ENCODE results near the gene DIDO1.
"Not testable (repeated sequence)": the region's sequence is repeated elsewhere in the genome, so short reads cannot be mapped to it uniquely, and the experiment has no call there.

The DIDO1 gene

GRCh38 chr20:62962891-62963613 lies 36.7 kb upstream of the DIDO1 start:
- DNase-seq (ENCODE audit: low read depth) = no peak

DNA sequence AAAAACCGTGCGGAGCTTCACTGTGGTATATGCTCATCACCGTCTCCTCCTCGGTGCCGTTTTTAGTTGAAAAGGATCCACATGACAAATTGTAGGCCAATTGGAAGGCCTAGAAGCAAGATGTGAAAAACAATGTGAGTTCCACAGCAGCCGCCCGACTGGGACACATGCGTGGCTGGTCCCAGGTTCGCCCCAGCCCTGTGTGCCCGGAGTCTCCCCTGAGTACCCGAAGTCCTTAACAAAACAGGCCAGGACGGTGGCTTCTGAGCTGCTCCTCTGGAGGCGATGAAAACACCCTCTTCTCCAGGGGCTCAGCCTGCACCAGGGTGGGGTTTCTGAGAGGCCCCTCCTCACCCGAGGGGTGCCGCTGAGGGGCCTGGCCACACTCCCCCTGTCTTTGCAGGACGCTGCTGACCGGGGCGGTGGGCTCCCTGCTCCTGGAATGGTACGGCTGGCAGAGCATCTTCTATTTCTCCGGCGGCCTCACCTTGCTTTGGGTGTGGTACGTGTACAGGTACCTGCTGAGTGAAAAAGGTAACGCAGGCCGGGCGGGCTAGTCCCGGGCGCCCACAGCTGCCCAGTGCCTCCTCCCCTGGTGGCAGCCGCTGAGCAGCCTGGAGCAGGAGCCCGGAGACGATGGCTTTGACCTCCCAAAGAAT lies 36.0 kb upstream of the DIDO1 start:
- no peak for DNase-seq (ENCODE audit: low read depth)

GRCh38 chr20:62961799-62962198 lies 35.5 kb upstream of the DIDO1 start:
- no peak for DNase-seq (ENCODE audit: low read depth)

DNA sequence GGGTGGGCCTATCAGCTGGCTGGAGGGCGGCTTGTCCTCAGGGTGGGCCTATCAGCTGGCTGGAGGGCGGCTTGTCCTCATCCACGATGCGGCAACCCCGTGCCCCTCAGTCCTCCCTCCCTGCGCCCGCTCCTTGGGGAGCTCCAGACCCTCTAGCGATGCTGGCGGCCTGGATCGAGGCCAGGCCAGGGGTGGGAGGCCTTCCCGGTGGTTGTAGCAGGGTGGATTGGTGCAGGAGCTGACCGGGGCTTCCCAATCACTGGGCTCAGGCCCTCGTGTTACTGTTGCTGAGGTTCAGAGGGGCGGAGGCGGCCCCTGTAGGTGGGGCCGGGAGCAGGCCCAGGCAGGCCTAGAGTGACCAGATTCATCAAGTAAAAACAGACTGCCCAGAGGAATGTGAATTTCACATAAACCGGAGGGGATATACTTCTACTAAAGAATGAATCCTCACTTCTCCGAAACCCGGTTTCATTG lies 35.0 kb upstream of the DIDO1 start:
- no peak for DNase-seq (ENCODE audit: low read depth)

DNA sequence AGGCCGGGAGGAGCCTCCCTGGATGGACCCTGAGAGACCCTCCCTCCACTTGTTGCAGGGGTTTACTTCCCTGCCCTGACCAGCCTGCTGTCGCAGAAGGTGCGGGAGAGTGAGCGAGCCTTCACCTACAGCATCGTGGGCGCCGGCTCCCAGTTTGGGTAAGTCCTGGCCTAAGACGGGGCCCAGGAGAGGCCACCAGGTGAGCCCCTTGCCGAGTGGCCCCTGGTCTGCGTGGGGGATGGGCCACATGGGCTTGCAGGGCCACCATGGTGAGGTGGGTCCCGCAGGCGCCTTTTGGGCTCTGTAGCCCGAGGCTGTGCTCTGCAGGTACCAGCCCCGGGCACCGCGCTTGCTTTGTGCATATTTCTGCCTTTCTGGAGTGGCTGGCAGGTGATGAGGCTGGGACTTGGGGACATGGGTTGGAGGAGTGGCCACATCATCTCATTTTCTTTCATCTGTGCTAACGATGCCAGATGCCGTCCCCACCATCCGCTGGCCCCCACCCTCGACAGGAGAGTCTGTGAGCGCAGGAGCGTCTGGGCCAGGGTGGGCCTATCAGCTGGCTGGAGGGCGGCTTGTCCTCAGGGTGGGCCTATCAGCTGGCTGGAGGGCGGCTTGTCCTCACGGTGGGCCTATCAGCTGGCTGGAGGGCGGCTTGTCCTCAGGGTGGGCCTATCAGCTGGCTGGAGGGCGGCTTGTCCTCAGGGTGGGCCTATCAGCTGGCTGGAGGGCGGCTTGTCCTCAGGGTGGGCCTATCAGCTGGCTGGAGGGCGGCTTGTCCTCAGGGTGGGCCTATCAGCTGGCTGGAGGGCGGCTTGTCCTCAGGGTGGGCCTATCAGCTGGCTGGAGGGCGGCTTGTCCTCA lies 34.4 kb upstream of the DIDO1 start:
- DNase-seq (ENCODE audit: low read depth) = not testable (repeated sequence)

GRCh38 chr20:62959998-62960436 lies 33.7 kb upstream of the DIDO1 start:
- no peak for DNase-seq (ENCODE audit: low read depth)

DNA sequence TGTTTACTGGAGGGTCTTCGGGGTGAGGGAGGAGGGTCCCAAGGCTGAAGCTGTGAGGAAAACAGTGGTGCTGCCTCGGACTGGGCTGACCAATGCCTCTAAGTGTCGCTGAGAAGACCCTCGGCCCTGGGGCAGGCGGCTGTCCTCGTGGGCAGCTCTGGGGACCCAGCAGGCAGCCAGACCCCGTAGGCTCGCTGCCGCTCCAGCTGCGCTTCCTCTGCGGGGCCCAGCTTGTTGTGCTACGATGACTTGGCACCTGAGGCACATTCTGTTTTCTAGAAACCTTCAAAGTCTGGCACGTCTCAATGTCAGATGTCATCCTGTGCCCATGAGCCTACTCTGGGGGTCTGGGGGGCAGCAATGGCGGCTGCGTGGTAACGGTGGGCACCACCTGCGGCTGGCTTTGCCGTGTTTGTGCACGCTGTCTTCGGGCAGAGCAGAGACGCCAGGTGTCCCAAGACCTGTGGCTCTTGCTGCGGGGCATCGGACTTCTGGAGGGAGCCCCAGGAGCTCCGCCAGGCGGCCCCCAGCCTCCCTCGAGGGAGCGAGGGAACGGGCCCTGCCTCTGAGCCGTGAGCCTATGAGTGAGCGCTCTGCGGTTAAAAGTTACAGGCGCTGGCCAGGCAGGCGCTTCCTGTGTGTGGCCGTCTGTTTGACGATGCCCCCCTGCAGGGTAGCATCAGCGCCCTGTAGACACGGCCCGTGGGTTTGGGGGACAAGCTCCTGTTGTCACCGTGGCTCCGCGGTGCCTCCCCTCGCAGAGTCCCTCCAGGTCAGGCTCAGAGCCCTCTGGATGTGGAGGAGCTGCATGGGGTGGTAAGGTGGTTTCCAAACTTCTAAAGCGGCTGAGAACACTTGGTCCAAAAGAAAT lies 33.0 kb upstream of the DIDO1 start:
- no peak for DNase-seq (ENCODE audit: low read depth)

DNA sequence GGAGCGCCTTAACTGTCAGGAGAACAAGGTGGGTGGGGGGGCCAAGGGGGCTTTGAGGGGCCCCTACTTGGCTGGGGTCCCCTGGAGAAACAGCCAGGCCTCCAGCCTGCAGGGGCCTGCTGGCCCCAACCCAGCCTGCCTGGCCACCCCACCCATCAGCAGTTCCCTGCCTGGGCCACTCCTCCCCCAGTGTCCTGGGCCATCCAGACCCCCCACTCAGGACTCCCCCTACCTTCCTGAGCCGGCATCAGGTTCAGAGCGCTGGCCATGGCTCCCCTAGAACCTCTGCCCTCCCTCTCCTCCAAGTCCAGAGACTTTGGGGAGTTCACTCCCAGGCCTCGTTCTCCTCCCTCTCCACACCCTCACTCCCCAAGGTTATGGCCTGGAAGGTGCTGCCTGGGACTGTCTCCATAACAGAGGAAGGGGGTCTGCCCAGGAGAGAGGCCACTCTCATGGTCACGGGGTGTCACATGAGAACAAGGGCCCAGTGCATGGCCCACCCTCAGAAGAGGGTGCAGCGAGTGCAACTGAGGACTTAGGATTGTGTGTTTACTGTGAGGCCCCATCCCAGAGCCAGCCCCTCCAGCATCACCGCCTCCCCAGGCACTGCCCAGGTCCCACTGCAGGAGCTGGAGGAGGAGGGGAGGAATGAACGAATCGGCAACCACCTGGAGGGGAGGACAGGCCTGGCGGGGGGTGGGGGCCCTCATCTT lies 32.2 kb upstream of the DIDO1 start:
- no peak for DNase-seq (ENCODE audit: low read depth)

GRCh38 chr20:62957136-62958117 lies 31.1 kb upstream of the DIDO1 start:
- DNase-seq (ENCODE audit: low read depth) = no peak

- no peak for DNase-seq (ENCODE audit: low read depth)
Observed at GRCh38 chr20:62956387-62957135, 30.3 kb upstream of the DIDO1 start.

DNA sequence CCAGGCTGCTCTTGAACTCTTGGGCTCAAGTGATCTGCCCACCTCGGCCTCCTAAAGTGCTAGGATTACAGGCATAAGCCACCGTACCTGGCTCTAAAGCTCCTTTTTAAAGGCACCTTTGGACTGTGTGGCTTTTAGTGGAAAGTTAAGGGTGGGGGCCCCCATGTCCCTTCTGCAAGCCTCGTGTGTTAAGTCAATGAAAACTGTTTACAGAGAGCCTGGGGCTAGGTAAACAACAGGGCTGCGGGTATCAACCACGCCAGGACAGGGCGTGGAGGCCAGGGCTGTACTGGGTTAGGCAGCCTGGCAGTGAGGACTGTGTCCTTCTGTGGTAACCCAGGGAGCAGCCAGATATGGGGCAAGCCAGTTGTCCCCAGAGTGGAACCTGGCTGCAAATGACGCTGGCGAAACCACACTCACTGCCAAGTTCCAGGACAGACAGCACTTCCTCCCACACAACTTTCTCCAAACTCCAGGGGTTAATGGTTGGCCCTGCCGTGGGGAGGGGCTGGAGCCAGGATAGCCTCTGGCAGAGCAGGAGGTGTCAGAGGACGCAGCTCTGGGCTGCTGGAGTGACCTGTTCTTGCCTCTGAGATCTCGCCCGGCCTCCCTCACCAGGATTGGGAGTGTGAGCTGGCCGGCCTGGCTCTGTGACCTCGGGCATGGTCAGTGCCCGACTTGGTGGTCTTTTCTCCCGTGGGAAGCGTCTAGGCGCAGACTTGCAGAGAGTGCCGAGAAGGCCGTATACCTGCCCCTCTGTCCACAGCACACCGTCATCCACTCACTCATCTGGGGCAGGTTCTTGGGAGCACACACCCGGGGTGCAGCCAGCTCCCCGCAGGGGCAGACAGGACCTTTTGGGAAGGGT lies 29.4 kb upstream of the DIDO1 start:
- DNase-seq (ENCODE audit: low read depth) = no peak

GRCh38 chr20:62953839-62954703 lies 27.8 kb upstream of the DIDO1 start:
- no peak for DNase-seq (ENCODE audit: low read depth)

DNA sequence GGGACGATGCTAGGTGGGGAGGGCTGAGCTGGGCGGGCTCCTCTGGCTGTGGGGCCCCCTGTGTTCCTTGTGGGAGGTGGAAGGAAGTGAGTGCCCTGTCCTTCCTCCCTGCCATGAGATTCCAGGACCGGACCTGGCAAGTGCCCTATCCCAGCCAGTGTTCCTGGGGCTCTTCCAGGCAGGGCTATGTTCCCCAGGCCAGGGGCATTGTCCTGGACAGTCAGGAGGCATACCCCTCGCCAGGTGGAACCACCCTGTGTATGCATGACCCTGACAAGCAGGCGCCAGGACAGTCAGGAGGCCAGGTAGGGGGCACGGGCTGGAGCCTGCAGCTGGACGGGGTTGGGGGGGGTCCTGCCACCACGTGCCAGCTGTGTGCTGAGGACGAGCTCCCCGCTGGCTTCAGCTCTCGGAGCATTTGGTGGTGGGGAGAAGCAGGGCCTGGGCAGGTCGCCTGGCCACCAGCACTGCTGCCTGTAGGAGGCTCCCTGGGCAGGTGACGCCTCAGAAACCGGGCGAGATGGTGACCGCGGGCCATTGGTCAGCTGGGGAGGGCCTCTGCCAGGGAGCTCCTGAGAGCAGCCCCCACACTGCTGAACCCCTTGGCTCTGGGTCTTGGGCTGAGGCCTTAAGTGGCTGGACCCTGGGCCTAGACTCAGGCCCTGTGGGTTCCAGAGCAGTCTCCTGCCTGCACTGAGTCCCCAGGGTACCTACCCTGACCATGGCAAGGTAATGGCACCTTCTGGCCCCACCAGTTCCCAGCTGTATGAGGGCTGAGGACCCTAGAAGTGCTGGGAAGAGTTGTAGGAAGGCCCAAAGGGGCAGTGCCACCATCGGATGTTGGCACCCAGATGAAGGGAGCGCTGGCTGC lies 26.9 kb upstream of the DIDO1 start:
- DNase-seq (ENCODE audit: low read depth) = no peak

- DNase-seq (ENCODE audit: low read depth) = no peak
Observed at GRCh38 chr20:62952373-62952967, 26.2 kb upstream of the DIDO1 start, which contains the start of gene SLC17A9. Gene SLC17A9 (plus strand): TSS chr20:62952709. CDS start chr20:62952831, 122 bp downstream.

- no peak for DNase-seq (ENCODE audit: low read depth)
Observed at GRCh38 chr20:62951896-62952372, 25.6 kb upstream of the DIDO1 start.
